Motor neuron (in vitro differentiated cells): ENCODE results near the gene CACYBP. TPM values are rescaled to one million over a fixed set of nuclear protein-coding genes. Genes with fewer than 3 reads are reported as not detected.
A peak's percentile ranks its signal among the peaks of the same experiment; 100 is the strongest.
"Not testable (repeated sequence)": the region's sequence is repeated elsewhere in the genome, so short reads cannot be mapped to it uniquely, and the experiment has no call there.

Experiments
- ATAC-seq, 8 experiments: fragments of 200-7000 bp; cut with Tn5 transposase; replicated peaks in 6 of 8; 2 replicates each; pipeline ENCODE4 v1.8.0; 2021; ENCODE audit warnings: mild to moderate bottlenecking in 8 of 8, moderate library complexity in 8 of 8
- H3K27ac ChIP-seq, 2 donors: fragments of 250-450 bp; sonication (Bioruptor Pico); 2 replicates each; pipeline ENCODE4 v1.9.0; 2021; ENCODE audit warnings: antibody characterized with exemption in 2 of 2, mild to moderate bottlenecking in 2 of 2, moderate library complexity in 1 of 2
- H3K4me1 ChIP-seq, 2 donors: fragments of 250-450 bp; sonication (Bioruptor Pico); replicated peaks in 1 of 2; 2 replicates each; pipeline ENCODE4 v1.6.1; 2021; ENCODE audit warnings: antibody characterized with exemption in 2 of 2, mild to moderate bottlenecking in 2 of 2, moderate library complexity in 1 of 2
- H3K4me3 ChIP-seq, 5 donors: fragments of 250-450 bp; sonication (Bioruptor Pico); 2 replicates each; pipeline ENCODE4 v1.9.0; 2021; ENCODE audit warnings: antibody characterized with exemption in 5 of 5, mild to moderate bottlenecking in 5 of 5, moderate library complexity in 4 of 5
- WGBS, 10 experiments: fragments of 450-650 bp; shearing (Covaris generic); methylation state at CpG; one replicate each; pipeline ENCODE4 v1.0.0; 2022; 5-methylcytosine and 5-hydroxymethylcytosine counted together
- in situ Hi-C, 9 experiments: fragments of 400-800 bp; cut with MboI; loops; one replicate each; pipeline ENCODE4 v1.15.0; 2021; ENCODE audit warnings: low sequenced_read_pairs in 9 of 9, low pct_unique_long_range_greater_than_20kb in 2 of 9; ENCODE audit not compliant: unreplicated experiment in 9 of 9
- total RNA-seq, 8 experiments: library from RNA; unstranded; fragments of 300-600 nt; gene quantifications; 2 replicates each; pipeline versions ENCODE4 v1.2.3 to v1.2.4, GENCODE V29; 2022

CACYBP gene
- total RNA-seq, 8 experiments from 2014 or later = 82.5 to 174 (median 128) TPM

DNA sequence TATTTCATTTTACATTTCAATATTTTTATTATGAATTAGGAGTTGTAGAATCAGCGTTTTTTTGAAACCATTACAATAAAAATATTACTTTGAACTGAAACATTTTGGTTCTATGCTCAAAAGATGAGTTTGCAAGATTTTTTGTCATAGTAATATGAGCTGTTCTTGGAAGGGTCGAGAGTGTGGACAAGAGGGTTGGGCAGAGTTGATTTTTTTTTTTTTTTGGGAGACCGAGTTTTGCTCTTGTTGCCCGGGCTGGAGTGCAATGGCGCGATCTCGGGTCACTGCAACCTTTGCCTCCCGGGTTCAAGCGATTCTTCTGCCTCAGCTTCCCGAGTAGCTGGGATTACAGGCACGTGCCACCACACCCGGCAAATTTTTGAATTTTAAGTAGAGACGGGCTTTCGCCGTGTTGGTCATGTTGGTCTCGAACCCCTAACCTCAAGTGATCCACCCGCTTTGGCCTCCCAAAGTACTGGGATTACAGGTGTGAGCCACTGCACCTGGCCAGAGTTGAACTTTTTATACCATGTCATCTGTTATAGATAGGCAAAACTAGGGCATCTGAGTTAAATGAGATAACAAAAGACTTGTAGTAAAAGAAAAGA is 3.3 kb downstream of the CACYBP start:
- Histone ChIP-seq H3K4me3 (no peak overlapping the region), H3K4me1 (peaks cover 8 to 19% of the 10 kb centered on the region in 2 donors), H3K27ac (no peak overlapping the region)
- ATAC-seq = no peak
- WGBS, 10 experiments = 0 to 100% (median 87%) methylated on average over 1 to 17 of the region's 17 CpGs
- in situ Hi-C loops = no loop called here

GRCh38 chr1:175003521-175003920 is 3.8 kb downstream of the CACYBP start:
- Histone ChIP-seq H3K4me3 (no peak overlapping the region), H3K27ac (no peak overlapping the region), H3K4me1 (peaks cover 3 to 14% of the 10 kb centered on the region in 2 donors)
- in situ Hi-C loops = no loop called here
- WGBS, 10 experiments = 11 to 94% (median 81%) methylated on average over 1 to 2 of the region's 2 CpGs; no CpG with 5 or more reads in 1 of the 10 experiments
- no peak for ATAC-seq

- 82 to 100% (median 92%) methylated on average over 1 to 8 of the region's 8 CpGs for WGBS, 10 experiments
- no peak for ATAC-seq
- no peak overlapping the region for H3K4me3 ChIP-seq
- peaks cover 0 to 11% of the 10 kb centered on the region in 2 donors for H3K4me1 ChIP-seq
- H3K27ac ChIP-seq = no peak overlapping the region
- in situ Hi-C loops = no loop called here
These were observed 5.5 kb downstream of the CACYBP start for GRCh38 chr1:175005085-175005783.

DNA sequence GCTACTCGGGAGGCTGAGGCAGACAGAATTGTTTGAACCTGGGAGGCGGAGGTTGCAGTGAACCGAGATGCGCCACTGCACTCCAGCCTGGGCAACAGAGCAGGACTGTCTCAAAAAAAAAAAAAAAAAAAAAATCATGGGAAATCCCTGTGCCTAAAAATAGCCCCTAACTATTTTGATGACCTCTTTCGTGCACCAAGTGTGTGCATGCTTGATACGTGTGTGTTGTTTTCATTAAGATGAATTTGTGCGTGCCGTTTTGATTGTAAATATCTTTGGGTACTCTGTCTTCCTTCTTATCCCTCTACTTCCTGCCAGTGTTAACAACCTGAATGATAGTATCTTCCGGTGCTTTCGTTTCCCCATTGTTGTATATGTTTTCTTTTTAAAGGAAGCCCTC is 9.8 kb downstream of the CACYBP start:
- H3K27ac ChIP-seq = no peak overlapping the region

GRCh38 chr1:175013445-175013844 is 13.7 kb downstream of the CACYBP start:
- Histone ChIP-seq H3K4me1 (no peaks in the 10 kb centered on the region), H3K4me3 (no peak overlapping the region), H3K27ac (no peak overlapping the region)
- no peak for ATAC-seq
- in situ Hi-C loops = no loop called here
- WGBS, 10 experiments = 44 to 100% (median 100%) methylated on average over 1 of the region's 1 CpG; no CpG with 5 or more reads in 3 of the 10 experiments

More for the DNA sequence above, 9.8 kb downstream of the CACYBP start:
- Histone ChIP-seq H3K4me1 (peaks cover 0 to 5% of the 10 kb centered on the region in 2 donors), H3K4me3 (no peak overlapping the region)
- 52 to 96% (median 93%) methylated on average over 3 to 10 of the region's 10 CpGs; no CpG with 5 or more reads in 1 of the 10 experiments for WGBS, 10 experiments
- ATAC-seq = peak in 1 of 8 experiments; percentile 41
- in situ Hi-C loops = no loop called here

- in situ Hi-C loops = no loop called here
- ATAC-seq = peak in 2 of 8 experiments; percentile 14 to 77
- Histone ChIP-seq H3K4me1 (no peaks in the 10 kb centered on the region), H3K27ac (no peak overlapping the region), H3K4me3 (no peak overlapping the region)
- 34 to 100% (median 92%) methylated on average over 2 to 4 of the region's 4 CpGs; no CpG with 5 or more reads in 2 of the 10 experiments for WGBS, 10 experiments
These were observed 15.5 kb downstream of the CACYBP start for GRCh38 chr1:175015243-175015642.

GRCh38 chr1:175019524-175019923 is 19.8 kb downstream of the CACYBP start:
- WGBS, 10 experiments = 75 to 100% (median 93%) methylated on average over 2 to 3 of the region's 3 CpGs; no CpG with 5 or more reads in 1 of the 10 experiments
- Histone ChIP-seq H3K4me3 (no peak overlapping the region), H3K4me1 (peaks cover 7 to 8% of the 10 kb centered on the region in 2 donors), H3K27ac (no peak overlapping the region)
- ATAC-seq = no peak
- in situ Hi-C loops = no loop called here

DNA sequence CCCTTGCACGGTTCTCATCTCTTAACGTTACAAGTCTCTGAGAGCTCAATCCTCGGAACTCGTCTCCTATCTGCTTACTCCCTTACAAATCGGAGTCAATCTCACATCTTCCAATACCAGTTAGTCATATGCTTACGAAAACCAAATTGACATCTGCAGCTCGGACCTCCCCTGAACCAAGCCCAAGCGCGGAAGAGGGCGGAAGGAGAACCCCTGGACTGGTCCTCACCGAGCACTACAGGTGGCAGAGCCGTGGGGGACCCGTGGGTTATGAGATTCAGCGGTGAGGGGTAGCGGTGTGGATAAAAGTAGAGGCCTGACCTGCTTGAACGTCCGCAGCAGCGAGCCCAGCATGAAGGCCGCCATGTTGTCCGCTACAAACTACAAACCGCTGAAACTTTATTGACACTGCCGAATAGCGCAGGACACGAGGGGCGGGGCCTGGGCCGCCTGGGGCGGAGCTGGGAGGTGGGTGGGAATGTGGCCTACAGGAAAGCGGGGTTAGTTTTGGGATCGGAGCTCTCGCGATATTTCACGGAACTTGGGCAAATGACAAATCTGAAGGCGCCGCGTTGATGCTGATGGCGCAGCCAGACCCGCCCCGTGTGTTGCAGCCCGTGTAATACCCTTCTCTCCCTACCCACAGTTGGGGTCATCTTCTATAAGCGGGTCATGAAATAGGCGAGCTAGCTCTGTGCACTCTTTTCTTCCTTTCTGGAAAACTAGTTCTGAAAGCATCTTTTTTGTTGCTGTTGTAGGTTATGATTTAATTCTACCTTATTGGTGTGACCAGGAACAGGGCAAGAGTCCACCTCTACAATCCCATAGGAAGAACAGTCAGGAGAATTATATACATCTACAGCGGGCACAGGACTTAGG is 23.5 kb downstream of the CACYBP start, which contains the start of gene MRPS14:
TSS of gene MRPS14 (minus strand) at position 383 of the 879 bp plus-strand sequence. CDS start at position 366, 17 bp downstream.
- WGBS, 10 experiments = 3 to 48% (median 7%) methylated on average over 3 to 33 of the region's 42 CpGs; no CpG with 5 or more reads in 1 of the 10 experiments
- peak within 1 kb of the TSS; percentile 82 to 90 for H3K27ac ChIP-seq
- in situ Hi-C loops = no loop called here
- H3K4me1 ChIP-seq = peaks cover 7 to 8% of the 10 kb centered on the region in 2 donors
- ATAC-seq = peak; percentile 90 to 98 (median 96)
- peak within 1 kb of the TSS; percentile 75 to 91 (median 89) for H3K4me3 ChIP-seq

DNA sequence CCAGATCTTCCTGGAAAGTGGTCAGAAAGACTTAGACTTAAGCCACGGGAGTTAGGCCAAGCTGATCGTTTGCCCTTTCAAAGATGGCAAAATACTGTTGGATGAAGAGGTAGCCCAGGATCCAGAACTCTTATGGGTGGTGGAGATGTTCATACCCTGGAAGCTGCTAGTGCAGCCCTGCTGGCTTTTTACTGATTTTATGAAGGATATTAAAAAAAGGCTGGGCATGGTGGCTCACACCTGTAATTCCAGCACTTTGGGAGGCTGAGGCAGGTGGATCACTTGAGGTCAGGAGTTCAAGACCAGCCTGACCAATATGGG is 24.1 kb downstream of the CACYBP start:
- WGBS, 10 experiments = 40 to 100% (median 88%) methylated on average over 1 to 2 of the region's 2 CpGs; no CpG with 5 or more reads in 3 of the 10 experiments
- peak overlapping the region; percentile 77 to 90 for H3K27ac ChIP-seq
- in situ Hi-C loops, ATAC-seq, H3K4me1 ChIP-seq: not testable (repeated sequence)
- peak overlapping the region; percentile 75 to 91 (median 89) for H3K4me3 ChIP-seq

GRCh38 chr1:175024773-175025172 is 25.0 kb downstream of the CACYBP start:
- in situ Hi-C loops = loop anchor here in 5 of 9 experiments (25.0 kb wide), 5 partner anchors 113 to 1838 kb away; no protein-coding TSS in a partner anchor
- WGBS, 10 experiments = 65 to 100% (median 95%) methylated on average over 1 to 2 of the region's 2 CpGs; no CpG with 5 or more reads in 1 of the 10 experiments

GRCh38 chr1:175033953-175034352 is 34.2 kb downstream of the CACYBP start:
- in situ Hi-C loops = loop anchor here in 6 of 9 experiments (10.0 to 25.0 kb wide), 6 partner anchors 91 to 1828 kb away; no protein-coding TSS in a partner anchor
- H3K27ac ChIP-seq = no peak overlapping the region
- peaks cover 2 to 10% of the 10 kb centered on the region in 2 donors for H3K4me1 ChIP-seq
- WGBS, 10 experiments = 50 to 100% (median 83%) methylated on average over 1 to 4 of the region's 4 CpGs; no CpG with 5 or more reads in 3 of the 10 experiments
- ATAC-seq = no peak
- no peak overlapping the region for H3K4me3 ChIP-seq

More at GRCh38 chr1:175024773-175025172, 25.0 kb downstream of the CACYBP start:
- no peak for ATAC-seq
- Histone ChIP-seq H3K4me3 (no peak overlapping the region), H3K4me1 (peaks cover 9 to 10% of the 10 kb centered on the region in 2 donors), H3K27ac (no peak overlapping the region)

- in situ Hi-C loops = loop anchor here in 6 of 9 experiments (10.0 to 25.0 kb wide), 6 partner anchors 90 to 1828 kb away; no protein-coding TSS in a partner anchor
These were observed 35.0 kb downstream of the CACYBP start for GRCh38 chr1:175034775-175035174.

More at GRCh38 chr1:175034775-175035174, 35.0 kb downstream of the CACYBP start:
- H3K4me3 ChIP-seq = no peak overlapping the region
- WGBS, 10 experiments = 0 to 89% (median 63%) methylated on average over 1 to 2 of the region's 2 CpGs; no CpG with 5 or more reads in 3 of the 10 experiments
- H3K27ac ChIP-seq = no peak overlapping the region
- peaks cover 0 to 7% of the 10 kb centered on the region in 2 donors for H3K4me1 ChIP-seq
- no peak for ATAC-seq
